IPS-NIHi11 (cell line): ENCODE measurements around the gene CCDC170.
"Not testable (repeated sequence)": the region's sequence is repeated elsewhere in the genome, so short reads cannot be mapped to it uniquely, and the experiment has no call there.

Experiments
- DNase-seq: peaks from one replicate; pipeline ENCODE4 v3.0.0; 2012; ENCODE audit warnings: mixed read lengths, low spot score

The CCDC170 gene

DNA sequence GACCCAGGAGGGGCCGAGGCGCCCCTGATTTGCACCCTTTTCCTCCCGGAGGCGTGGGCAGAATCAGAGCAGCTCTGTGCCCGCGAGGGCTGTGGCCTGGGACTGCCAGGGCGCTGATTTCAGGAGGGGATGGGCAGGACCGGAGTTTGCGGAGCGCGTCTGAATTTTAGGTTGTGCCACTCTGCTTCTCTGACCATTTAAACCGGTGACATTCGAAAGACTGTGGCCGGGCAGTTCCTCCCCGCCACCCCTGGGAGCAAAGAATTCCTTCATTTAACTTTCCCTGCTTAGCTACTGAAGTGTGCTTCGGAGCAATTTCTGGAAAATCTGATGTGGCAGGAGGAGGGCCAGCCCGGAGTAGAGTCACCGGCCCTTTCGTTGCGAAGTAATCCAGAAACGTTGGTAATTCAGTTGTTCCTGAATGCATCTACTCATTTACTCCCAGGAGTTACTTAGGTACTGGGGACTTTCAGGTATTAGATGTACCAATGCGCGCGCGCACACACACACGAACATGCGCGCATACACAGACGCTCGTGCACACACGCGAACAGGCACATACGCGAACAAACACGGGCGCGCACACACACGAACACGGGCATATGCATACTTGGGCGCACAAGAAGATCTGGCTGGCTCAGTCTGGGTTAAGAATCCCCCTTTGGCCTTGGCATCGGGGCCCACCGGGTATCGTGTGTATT, 568 bp downstream of the CCDC170 start:
- DNase-seq: peak; percentile 48

DNA sequence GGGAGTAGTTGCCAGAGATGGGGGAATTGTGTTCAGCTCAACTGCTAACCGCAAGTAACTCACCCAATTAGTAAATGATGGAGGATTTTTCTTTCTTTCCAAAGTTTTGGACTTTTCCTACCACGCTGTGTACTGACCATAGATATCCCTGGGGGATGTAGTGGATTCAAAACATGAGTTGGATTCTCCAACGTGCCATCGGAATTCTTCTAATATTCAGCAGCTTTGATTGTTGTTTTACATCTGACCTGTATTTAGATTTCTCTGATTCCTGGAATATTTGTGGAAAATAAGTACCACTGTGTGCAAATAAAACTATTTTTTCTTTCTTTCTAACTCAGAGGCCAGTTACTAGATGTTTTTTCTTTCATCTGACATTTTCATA, 1.1 kb downstream of the CCDC170 start:
- DNase-seq: no peak

DNA sequence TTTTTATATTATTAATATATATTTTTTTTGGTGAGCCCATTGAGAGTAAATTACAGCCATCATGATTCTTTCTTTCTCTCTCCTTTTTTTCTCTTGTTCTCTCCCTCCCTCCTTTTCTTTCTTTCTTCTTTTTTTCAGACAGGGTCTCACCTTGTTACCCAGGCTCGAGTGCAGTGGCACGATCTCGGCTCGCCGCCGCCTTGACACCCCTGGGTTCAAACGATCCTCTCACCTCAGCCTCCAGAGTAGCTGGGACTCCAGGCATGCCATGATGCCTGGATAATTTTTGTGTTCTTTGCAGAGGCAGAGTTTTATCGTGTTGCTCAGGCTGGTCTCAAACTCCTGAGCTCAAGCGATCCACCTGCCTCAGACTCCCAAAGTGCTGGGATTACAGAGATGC, 1.6 kb downstream of the CCDC170 start:
- no peak for DNase-seq

DNA sequence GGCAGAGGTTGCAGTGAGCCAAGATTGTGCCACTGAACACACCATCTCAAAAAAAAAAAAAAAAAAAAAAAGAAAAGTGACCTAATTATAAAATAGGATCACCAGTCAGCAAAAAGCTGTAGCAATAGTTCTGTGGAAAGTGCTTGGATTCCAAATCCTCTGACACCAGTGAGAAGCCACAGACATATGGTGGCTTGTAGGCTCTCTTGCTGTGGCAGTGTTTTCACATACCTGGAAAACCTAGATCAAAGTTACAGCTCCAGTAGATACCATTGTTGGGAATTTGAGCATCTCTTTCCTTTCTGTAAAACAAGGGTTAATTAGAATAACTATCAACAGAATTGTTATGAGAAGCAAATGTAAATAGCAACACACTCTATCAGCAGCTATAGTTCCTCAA, 4.1 kb downstream of the CCDC170 start:
- no peak for DNase-seq

DNA sequence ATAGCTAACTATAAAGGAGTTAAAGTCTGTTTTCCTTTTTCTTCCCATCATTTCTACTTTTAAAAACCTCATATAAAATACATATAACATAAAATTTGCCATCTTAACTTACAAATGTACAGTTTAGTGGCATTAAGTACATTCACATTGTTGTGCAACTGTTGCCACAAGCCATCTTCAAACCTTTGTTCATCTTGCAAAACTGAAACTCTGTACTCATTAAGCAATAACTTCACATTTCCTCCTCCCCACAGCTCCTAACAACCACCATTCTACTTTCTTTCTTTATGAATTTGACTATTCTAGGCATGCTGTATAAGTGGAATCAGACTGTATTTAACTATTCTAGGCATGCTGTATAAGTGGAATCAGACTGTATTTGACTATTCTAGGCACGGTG, 4.5 kb downstream of the CCDC170 start:
- DNase-seq: no peak

DNA sequence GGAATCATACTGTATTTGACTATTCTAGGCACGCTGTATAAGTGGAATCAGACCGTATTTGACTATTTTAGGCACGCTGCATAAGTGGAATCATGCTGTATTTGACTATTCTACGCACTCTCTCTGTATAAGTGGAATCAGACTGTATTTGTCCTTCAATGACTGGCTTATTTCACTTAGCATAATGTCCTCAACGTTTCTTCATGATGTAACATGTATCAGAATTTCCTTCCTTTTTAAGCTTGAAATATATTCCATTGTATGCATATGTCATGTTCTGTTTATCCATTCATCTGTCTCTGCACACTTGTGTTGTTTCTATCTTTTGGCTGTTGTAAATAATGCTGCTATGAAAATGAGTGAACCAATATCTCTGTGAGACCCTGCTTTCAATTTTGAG, 5.7 kb downstream of the CCDC170 start:
- DNase-seq: no peak

DNA sequence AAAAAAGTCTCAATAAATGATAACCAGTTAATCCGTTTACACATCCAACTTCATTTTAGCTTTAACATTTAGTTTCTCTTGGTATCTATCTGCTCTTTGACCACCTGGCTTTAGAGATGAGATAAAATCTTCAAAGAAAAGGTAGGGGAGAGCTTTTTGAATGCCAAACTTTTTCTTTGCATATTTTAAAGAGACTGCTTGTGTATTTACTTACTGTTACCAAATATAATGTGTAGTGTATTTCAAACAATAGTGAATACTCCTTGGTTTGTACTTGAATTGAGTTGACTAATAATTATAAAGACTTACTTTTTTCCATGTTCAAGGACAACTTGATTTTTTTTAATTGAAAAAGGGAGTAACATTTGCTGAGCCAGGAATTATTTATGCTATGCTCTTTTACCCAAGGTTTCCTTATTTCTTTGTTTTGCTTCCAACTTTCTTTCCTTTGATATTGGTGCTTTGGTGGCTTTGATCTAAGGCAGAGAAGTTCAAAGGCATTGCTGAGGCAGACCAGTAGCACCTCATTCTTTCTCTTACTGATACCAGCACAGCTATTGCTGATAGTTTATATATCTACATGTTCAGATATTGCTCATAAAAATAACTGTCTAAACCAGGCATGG, 7.8 kb downstream of the CCDC170 start:
- DNase-seq: no peak

DNA sequence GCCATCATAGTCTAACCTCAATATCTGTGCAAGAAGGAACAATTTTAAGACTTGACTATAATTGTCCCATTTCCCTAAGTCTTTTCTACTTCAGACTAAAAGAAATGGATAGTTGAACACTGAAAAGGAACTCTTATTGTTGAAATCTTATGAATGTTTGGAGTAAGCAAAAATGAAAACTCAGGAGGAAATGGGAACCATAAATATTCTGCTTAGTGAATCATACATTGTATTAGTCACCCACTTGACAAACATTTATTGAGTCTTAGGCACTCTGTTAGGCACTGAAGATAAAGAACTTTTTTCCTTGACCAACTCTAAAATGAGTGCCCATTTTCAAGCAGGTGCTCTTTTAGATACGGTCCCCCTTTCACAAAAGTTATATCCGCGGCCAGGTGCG, 8.7 kb downstream of the CCDC170 start:
- no peak for DNase-seq

DNA sequence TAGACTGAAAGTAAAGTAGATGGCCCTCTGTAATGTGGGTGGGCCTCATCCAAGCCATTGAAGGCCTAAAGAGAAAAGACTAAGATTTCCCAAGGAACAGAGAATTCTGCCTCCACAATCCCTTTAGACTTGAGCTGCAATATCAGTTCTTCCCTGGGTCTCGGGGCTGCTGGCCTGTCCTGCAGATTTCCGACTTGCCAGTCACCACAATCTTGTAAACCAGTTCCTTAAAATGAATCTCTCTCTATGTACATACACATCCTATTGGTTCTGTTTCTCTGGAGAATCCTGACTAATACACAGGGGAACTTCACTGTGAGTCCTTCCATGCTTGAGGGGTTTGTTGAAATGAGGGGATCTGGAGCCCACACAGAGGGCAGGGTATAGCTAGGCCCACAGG, 12.9 kb downstream of the CCDC170 start:
- DNase-seq: no peak

DNA sequence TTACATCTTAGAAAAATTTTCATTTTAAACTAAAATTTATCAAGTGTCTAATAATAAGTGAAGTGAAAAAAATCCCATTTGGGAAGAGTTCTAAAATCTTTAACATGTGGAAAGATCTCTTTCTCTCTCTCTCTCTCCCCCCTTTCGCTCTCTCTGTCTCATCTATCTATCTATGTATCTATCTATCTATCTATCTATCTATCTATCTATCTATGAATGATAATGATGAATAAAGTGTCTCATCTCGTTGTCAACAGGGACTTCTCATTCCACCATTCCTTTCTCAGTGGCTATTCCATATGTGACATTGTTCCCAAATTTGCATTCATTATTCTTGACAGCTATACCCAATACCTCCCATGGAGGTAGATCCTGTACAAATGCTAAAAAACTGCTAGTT, 15.2 kb downstream of the CCDC170 start:
- DNase-seq: no peak

DNA sequence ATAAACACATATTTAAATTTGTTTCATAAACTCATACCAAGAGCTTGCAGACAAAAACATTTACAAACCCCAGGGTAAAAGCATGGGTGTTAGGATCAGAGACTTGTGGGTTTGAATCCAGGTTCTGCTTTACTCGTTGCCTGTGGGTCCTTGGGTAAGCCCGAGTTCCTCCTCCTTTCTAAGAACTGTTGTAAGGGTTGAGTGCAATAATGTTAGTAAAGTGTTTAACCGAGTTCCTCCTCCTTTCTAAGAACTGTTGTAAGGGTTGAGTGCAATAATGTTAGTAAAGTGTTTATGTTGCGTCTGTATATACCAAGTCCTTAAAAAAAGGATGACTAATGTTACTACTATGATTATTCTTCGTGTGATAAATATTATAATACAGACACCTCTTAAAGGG, 18.7 kb downstream of the CCDC170 start:
- DNase-seq: no peak

DNA sequence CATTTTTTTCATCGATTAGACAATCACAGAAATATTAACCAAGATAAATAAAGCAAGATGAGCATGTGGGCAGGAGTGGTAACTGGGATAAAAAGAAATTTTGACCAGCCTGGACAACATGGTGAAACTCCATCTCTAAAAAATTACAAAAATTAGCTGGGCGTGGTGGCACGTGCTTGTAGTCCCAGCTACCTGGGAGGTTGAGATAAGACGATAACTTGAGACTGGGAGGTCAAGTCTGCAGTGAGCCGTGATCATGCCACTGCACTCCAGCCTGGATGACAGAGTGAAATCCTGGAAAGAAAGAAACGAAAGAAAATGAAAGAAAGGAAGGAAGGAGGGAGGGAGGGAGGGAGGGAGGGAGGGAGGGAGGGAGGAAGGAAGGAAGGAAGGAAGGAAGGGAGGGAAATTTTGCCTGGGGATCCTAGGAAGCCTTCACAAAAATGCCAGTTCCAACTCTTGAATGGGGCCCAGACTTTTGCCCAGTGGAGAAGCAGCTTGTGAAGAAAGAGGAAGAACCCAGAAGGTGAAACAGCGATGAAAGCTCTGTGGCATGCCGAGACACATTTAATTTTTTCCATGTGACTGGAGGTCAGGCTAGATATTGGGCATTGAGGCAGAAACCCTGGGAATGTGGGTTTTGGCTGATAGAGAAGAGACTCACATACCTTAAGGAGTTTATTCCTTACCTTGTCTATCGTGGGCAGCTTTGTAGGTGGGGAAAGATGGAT, 20.3 kb downstream of the CCDC170 start:
- DNase-seq: no peak

DNA sequence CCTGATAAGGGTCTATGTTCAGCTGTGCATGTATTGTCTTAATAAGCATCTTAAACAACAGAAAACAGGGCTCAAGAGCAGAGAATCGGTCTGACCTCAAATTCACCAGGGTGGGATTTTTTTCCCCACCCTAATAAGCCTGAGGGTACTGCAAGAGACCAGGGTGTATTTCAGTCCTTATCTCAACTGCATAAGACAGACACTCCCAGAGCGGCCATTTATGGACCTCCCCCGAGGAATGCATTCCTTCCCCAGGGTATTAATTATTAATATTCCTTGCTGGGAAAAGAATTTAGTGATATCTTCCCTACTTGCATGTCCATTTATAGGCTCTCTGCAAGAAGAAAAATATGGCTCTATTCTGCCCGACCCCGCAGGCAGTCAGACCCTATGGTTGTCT, 25.2 kb downstream of the CCDC170 start:
- DNase-seq: not testable (repeated sequence)

DNA sequence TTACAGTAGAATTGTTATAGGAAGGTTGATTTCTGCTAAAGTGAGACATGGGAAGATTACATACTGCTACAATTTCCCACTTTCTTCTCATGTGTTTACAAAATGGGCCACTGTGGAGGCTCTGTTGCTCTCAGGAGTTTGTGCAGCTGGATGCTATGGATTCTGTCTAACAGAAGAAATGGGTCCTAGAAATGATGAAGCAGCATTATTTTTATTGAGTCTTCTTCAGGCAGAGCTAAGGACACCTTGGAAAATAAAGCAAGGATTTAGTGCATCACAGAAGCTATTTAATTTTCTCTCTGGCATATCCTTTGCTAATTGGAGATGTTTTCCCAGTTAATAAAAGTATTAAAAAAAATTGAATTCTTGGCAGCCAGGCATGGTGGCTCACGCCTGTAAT, 29.2 kb downstream of the CCDC170 start:
- no peak for DNase-seq

DNA sequence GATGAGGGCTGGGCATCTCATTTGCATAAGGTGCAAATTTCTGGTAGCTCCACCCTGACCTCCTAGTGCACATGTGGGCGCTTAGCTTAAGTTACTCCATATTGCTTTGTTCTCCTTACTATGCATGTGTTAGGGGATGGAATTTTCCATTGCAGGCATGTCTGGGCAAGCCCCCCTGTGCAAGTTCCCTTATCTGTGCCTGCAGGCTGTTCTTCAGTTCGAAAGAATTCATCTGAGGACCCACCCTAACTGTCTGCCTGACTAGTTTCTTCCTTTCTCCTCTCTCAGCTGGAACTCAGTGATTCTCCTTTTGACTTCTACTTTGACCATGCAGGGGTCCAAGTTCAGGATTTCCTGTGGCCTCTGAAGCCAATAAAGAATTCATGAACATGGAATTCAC, 30.2 kb downstream of the CCDC170 start:
- DNase-seq: no peak

DNA sequence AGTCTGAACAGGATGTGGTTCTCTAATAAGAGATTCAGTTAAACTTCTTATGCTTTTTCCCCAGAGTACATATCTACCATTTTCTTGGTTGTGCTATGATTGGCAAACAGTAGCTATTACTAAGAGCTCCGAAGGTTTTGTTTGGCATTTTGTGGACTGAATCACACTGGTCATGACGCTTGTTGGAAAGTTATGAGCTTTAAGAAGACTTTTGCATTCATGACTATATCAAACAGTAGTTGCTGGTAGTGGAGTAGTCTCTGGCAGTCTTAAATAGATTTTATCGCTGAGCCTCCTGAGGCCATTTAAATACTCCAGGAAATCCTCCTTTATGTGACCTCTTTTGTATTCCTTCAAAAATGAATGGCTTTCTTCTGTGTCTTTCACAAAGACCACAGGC, 40.8 kb downstream of the CCDC170 start:
- DNase-seq: no peak

DNA sequence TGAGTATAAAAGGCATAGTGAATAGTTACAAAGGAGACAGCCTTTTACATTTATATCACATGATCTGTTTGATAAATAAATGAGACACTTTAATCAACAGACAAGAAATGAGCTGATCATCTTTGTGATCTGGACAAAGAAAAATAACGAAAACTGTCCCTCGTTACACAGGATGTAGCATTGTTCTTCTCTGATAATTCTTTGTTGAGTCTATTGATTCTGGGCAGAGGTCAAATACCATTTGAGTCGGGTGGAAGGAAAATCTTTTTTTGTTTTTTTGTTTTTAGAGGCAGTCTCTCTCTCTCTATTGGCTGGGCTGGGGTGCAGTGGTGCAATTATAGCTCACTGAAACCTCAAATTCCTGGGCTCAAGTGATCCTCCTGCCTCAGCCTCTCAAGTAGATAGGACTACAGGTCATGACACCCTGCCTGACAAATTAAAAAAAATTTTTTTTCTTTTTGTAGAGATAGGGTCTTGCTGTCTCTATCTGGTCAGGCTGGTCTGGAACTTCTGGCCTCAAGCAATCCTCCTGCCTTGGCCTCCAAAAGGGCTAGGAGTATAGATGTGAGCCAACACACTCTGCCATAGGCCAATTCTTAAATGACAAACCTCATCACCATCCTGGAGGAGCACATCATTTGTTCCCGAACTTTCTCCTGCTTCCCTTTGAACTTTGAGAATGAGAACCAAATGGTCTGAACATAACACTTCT, 41.8 kb downstream of the CCDC170 start:
- no peak for DNase-seq

DNA sequence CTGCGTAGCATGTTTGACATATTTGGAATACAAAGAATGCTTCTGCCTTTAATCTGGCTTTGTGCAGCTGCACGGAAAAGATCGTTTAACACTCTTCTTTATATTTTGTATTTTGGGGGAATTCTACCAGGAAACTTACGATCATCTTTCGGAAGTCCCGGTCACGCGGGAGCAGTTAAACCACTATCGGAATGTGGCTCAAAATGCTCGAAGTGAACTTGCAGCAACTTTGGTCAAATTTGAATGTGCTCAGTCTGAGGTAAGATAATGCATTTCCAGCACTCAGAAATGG, 42.3 kb downstream of the CCDC170 start:
- no peak for DNase-seq

DNA sequence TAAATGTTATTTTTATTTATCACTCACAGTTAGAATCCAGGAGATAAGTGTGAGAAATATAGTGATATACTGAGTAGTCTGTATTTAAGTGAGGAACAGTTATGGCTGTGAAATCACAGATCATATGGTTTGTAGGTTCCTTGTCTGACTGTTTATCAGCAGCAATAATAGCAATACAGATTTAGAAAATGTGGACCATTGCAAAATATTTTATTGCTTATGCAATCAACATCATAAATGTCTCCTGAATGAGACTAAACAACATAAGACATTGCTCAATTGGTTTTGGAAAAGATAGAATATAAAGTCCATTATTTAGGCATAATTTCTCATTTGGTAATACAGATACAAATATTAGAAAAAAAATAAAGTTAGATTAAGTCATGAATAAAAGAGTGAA, 43.7 kb downstream of the CCDC170 start:
- no peak for DNase-seq

DNA sequence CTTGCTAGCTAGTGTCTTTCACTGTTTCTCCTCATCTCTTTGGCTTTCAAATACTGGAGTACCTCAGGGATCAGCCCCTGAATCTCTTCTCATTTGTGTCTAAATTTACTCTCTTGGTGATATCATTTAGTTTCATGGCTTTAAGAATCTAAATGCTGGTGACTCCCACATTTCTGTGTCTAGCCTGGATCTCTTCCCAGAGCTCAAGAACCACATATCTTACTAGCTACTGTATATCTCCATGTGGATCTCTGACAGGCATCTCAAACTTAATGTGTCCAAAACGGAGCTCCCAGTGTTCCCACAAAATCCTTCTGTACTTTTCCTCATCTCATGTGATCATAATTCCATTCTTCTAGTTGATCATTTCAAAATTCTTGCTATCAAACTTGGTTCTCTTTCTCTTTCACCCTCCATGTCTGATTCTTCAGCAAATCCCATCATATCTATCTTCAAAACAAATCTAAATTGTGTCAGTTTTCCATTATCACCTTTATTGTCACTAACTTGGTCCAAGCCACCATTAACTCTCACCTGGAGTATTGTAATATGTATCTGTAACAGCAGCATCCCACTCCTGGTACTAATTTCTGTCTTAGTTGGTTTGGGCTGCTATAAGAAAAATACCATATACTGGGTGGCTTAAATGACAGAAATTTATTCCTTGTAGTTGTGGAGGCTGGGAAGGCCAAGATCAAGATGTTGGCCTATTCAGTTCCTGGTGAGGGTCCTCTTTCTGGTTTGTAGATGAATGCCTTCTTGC, 45.9 kb downstream of the CCDC170 start:
- no peak for DNase-seq

DNA sequence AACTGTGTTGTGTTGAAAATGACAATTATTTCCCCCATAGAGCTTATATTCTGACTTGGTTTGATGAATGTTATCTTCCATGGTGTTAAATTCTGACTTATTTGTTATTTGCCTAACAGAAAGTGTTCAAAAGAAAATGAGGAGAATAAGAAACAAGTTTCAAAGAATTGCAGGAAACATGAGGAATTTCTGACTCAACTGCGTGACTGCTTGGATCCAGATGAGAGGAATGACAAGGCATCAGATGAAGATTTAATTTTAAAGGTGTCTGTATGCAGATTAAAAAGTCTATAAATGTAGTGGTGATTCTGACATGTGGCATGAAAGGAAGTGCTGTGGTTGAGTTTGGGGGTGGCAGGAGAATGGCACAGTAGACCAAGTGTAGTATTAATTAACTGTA, 50.6 kb downstream of the CCDC170 start:
- no peak for DNase-seq

DNA sequence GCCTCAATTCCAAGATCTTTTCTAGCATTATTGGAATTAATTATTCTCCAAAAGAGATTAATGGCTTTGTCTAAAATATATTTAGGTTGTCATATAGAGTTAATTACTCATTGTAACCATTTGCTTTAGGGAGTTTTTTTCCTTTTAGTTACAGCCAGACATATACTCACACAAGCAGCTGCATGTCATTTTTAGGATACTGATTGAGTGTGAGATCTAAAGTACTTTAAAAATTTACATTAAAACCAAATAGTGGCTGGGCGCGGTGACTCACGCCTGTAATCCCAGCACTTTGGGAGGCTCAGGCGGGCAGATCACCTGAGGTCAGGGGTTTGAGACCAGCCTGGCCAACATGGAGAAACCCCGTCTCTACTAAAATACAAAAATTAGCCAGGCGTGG, 51.1 kb downstream of the CCDC170 start:
- not testable (repeated sequence) for DNase-seq
